CD4-positive, alpha-beta memory T cell (primary cell): ENCODE data around the gene SNAP47. TPM values are rescaled to one million over a fixed set of nuclear protein-coding genes. Genes with fewer than 3 reads are reported as not detected.

Experiments used
- CTCF ChIA-PET: fragments of 350-600 bp; sonication (Branson Sonifier 250); formaldehyde crosslinking; loops from one replicate; lab custom pipeline; 2021; ENCODE audit warnings: inconsistent platforms; ENCODE audit not compliant: partially characterized antibody; lab: Charles Lee
- POLR2A ChIA-PET: fragments of 350-600 bp; sonication (Branson Sonifier 250); formaldehyde crosslinking; loops from one replicate; lab custom pipeline; 2021; ENCODE audit not compliant: partially characterized antibody; lab: Charles Lee
- DNase-seq, 5 donors: peaks; one replicate each; pipeline versions ENCODE4 v3.0.0 to v3.0.0-alpha.2; 2020 to 2022; ENCODE audit warnings: mixed read lengths in 1 of 5
- H3K27ac ChIP-seq: one replicate; pipeline ENCODE4 v1.7.0; 2013; ENCODE audit warnings: low read depth, low read length
- H3K27me3 ChIP-seq: 2 replicates; pipeline ENCODE4 v1.7.0; 2013; ENCODE audit warnings: mild to moderate bottlenecking, low read length, moderate library complexity; ENCODE audit not compliant: insufficient read depth
- H3K36me3 ChIP-seq: 2 replicates; pipeline ENCODE4 v1.7.0; 2013; ENCODE audit warnings: mild to moderate bottlenecking, low read length, moderate library complexity; ENCODE audit not compliant: insufficient read depth
- H3K4me1 ChIP-seq: 2 replicates; pipeline ENCODE4 v1.7.0; 2013; ENCODE audit warnings: mild to moderate bottlenecking, low read length, moderate library complexity; ENCODE audit not compliant: insufficient read depth
- H3K4me3 ChIP-seq, 2 donors: one replicate each; pipeline ENCODE4 v1.7.0; 2013; ENCODE audit warnings: low read length in 2 of 2, mild to moderate bottlenecking in 1 of 2
- H3K9me3 ChIP-seq, 2 donors: one replicate each; pipeline ENCODE4 v1.7.0; 2013; ENCODE audit warnings: low read length in 2 of 2, control low read depth in 1 of 2; ENCODE audit not compliant: control insufficient read depth in 1 of 2
- H3K27ac Mint-ChIP-seq, 7 donors: one replicate each; pipeline ENCODE4 v1.8.0; 2020 to 2021; ENCODE audit warnings: mixed read lengths in 7 of 7, mild to moderate bottlenecking in 6 of 7, inconsistent platforms in 3 of 7, moderate library complexity in 3 of 7
- H3K27me3 Mint-ChIP-seq, 2 donors: one replicate each; pipeline ENCODE4 v1.8.0; 2020 to 2021; ENCODE audit warnings: mixed read lengths in 2 of 2
- H3K36me3 Mint-ChIP-seq, 2 donors: one replicate each; pipeline ENCODE4 v1.8.0; 2020 to 2021; ENCODE audit warnings: mixed read lengths in 2 of 2, inconsistent platforms in 1 of 2, mild to moderate bottlenecking in 1 of 2
- H3K4me1 Mint-ChIP-seq, 4 donors: one replicate each; pipeline ENCODE4 v1.8.0; 2020 to 2021; ENCODE audit warnings: mixed read lengths in 4 of 4, mild to moderate bottlenecking in 1 of 4
- H3K4me3 Mint-ChIP-seq, 8 donors: one replicate each; pipeline ENCODE4 v1.8.0; 2020 to 2021; ENCODE audit warnings: mixed read lengths in 8 of 8, mild to moderate bottlenecking in 7 of 8, moderate library complexity in 6 of 8, inconsistent platforms in 3 of 8
- H3K9me3 Mint-ChIP-seq, 8 donors: one replicate each; pipeline ENCODE4 v1.8.0; 2020 to 2021; ENCODE audit warnings: mixed read lengths in 8 of 8, mild to moderate bottlenecking in 5 of 8, inconsistent platforms in 3 of 8, moderate library complexity in 1 of 8
- intact Hi-C: fragments of 100-400 bp; cut with micrococcal nuclease; formaldehyde crosslinking; loops from one replicate; pipeline ENCODE4 v1.15.1; 2023
- polyA plus RNA-seq, 2 donors: library from polyadenylated mRNA; unstranded; fragments of 300-500 nt; fragmentation: Illumina TruSeq; gene quantifications; one replicate each; pipeline ENCODE4 v1.2.3, GENCODE V29; 2021
- total RNA-seq, 2 experiments: library from RNA; stranded (reverse); gene quantifications; one replicate each; pipeline ENCODE4 v1.2.3, GENCODE V29; 2021

SNAP47 gene
- total and polyA plus RNA-seq, 4 experiments from 2014 or later = 27.0 to 53.6 (median 38.5) TPM

GRCh38 chr1:227778401-227778947, 43.2 kb downstream of the SNAP47 start:
- no peaks in the 10 kb centered on the region for H3K9me3 ChIP-seq
- no peak overlapping the region for H3K27ac Mint-ChIP-seq
- peaks cover 7 to 29% of the 10 kb centered on the region in 2 donors for H3K36me3 Mint-ChIP-seq
- intact Hi-C loops = no loop called here
- no peak overlapping the region for H3K4me3 ChIP-seq
- no peaks in the 10 kb centered on the region for H3K36me3 ChIP-seq
- H3K27me3 Mint-ChIP-seq = no peaks in the 10 kb centered on the region
- no peak for DNase-seq
- peaks cover 11 to 23% (median 16%) of the 10 kb centered on the region in 4 donors for H3K4me1 Mint-ChIP-seq
- H3K4me3 Mint-ChIP-seq = no peak overlapping the region
- CTCF ChIA-PET = interaction anchor here (2.8 kb wide), 1 partner anchor 16 kb away, joined by 11 read pairs; no protein-coding TSS in a partner anchor
- POLR2A ChIA-PET = no interaction called here
- no peak overlapping the region for H3K27ac ChIP-seq
- H3K9me3 Mint-ChIP-seq = no peaks in the 10 kb centered on the region
- H3K4me1 ChIP-seq = peaks cover 14% of the 10 kb centered on the region
- H3K27me3 ChIP-seq = no peaks in the 10 kb centered on the region

- peaks cover 7 to 26% of the 10 kb centered on the region in 2 donors for H3K36me3 Mint-ChIP-seq
- Histone ChIP-seq H3K27ac (no peak overlapping the region), H3K4me1 (peaks cover 9% of the 10 kb centered on the region), H3K36me3 (no peaks in the 10 kb centered on the region), H3K9me3 (no peaks in the 10 kb centered on the region), H3K27me3 (no peaks in the 10 kb centered on the region), H3K4me3 (no peak overlapping the region)
- no peaks in the 10 kb centered on the region for H3K27me3 Mint-ChIP-seq
- POLR2A ChIA-PET = interaction anchor here (1.0 kb wide), 1 partner anchor 9 kb away, joined by 3 read pairs; no protein-coding TSS in a partner anchor
- intact Hi-C loops = no loop called here
- H3K27ac Mint-ChIP-seq = no peak overlapping the region
- CTCF ChIA-PET = interaction anchor here (2.8 kb wide), 1 partner anchor 17 kb away, joined by 11 read pairs; no protein-coding TSS in a partner anchor
- H3K4me3 Mint-ChIP-seq = no peak overlapping the region
- peaks cover 6 to 18% (median 11%) of the 10 kb centered on the region in 4 donors for H3K4me1 Mint-ChIP-seq
- no peaks in the 10 kb centered on the region for H3K9me3 Mint-ChIP-seq
- DNase-seq = no peak
Measured at GRCh38 chr1:227779021-227779441, 43.8 kb downstream of the SNAP47 start.

- Histone ChIP-seq H3K9me3 (no peaks in the 10 kb centered on the region), H3K36me3 (no peaks in the 10 kb centered on the region), H3K4me1 (peaks cover 2% of the 10 kb centered on the region), H3K27ac (no peak overlapping the region), H3K4me3 (no peak overlapping the region), H3K27me3 (no peaks in the 10 kb centered on the region)
- CTCF ChIA-PET = interaction anchor here (2.8 kb wide), 1 partner anchor 17 kb away, joined by 11 read pairs; no protein-coding TSS in a partner anchor
- no peak for DNase-seq
- Mint-ChIP-seq H3K27me3 (no peaks in the 10 kb centered on the region), H3K27ac (peak overlapping the region in 1 of 7 donors; percentile 57), H3K36me3 (peaks cover 7 to 20% of the 10 kb centered on the region in 2 donors), H3K9me3 (no peaks in the 10 kb centered on the region), H3K4me1 (peaks cover 0 to 11% (median 4%) of the 10 kb centered on the region in 4 donors), H3K4me3 (no peak overlapping the region)
- POLR2A ChIA-PET = interaction anchor here (1.0 kb wide), 1 partner anchor 8 kb away, joined by 3 read pairs; no protein-coding TSS in a partner anchor
- intact Hi-C loops = no loop called here
Measured at GRCh38 chr1:227779685-227780084, 44.5 kb downstream of the SNAP47 start.

GRCh38 chr1:227780101-227781044, 45.1 kb downstream of the SNAP47 start:
- intact Hi-C loops = no loop called here
- Mint-ChIP-seq H3K27me3 (no peaks in the 10 kb centered on the region), H3K4me1 (peaks cover 0 to 9% (median 4%) of the 10 kb centered on the region in 4 donors), H3K9me3 (no peaks in the 10 kb centered on the region), H3K36me3 (peaks cover 7 to 17% of the 10 kb centered on the region in 2 donors), H3K27ac (peak overlapping the region in 1 of 7 donors; percentile 57), H3K4me3 (no peak overlapping the region)
- ChIA-PET CTCF (interaction anchor here (2.8 kb wide), 1 partner anchor 18 kb away, joined by 11 read pairs; no protein-coding TSS in a partner anchor), POLR2A (interaction anchor here (1.0 kb wide), 1 partner anchor 7 kb away, joined by 3 read pairs; no protein-coding TSS in a partner anchor)
- no peak for DNase-seq
- H3K4me3 ChIP-seq = no peak overlapping the region
- no peaks in the 10 kb centered on the region for H3K4me1 ChIP-seq
- no peak overlapping the region for H3K27ac ChIP-seq
- no peaks in the 10 kb centered on the region for H3K36me3 ChIP-seq
- H3K27me3 ChIP-seq = no peaks in the 10 kb centered on the region
- H3K9me3 ChIP-seq = no peaks in the 10 kb centered on the region

GRCh38 chr1:227781314-227781930, 46.2 kb downstream of the SNAP47 start:
- POLR2A ChIA-PET = no interaction called here
- peaks cover 3 to 12% of the 10 kb centered on the region in 2 donors for H3K36me3 Mint-ChIP-seq

DNA sequence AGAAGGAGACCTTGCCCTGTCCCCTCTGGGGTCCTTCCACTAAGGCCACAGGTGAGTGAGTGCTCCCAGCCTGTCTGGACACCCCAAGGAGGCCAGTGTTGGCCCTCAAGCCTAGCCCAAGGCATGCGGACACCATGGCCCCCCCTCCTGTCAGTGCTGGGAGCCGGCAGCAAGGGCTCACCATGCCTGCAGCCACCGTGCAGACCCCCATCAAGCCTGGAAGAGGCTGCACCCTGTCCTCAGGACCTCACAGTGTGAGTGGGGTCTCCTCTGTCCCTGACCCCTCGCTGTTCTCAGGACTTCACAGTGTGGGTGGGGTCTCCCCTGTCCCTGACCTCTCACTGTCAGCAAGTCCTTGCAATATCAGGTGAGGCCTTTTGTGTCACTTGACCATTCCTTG, 47.0 kb downstream of the SNAP47 start:
- Mint-ChIP-seq H3K4me1 (peaks cover 8 to 18% (median 13%) of the 10 kb centered on the region in 4 donors), H3K9me3 (no peaks in the 10 kb centered on the region), H3K27me3 (no peaks in the 10 kb centered on the region), H3K4me3 (no peak overlapping the region), H3K27ac (peak overlapping the region in 1 of 7 donors; percentile 52), H3K36me3 (peaks cover 3 to 10% of the 10 kb centered on the region in 2 donors)
- ChIA-PET CTCF (no interaction called here), POLR2A (no interaction called here)
- no peak for DNase-seq
- no peak overlapping the region for H3K27ac ChIP-seq
- no peak overlapping the region for H3K4me3 ChIP-seq
- H3K9me3 ChIP-seq = no peaks in the 10 kb centered on the region
- H3K36me3 ChIP-seq = no peaks in the 10 kb centered on the region
- no peaks in the 10 kb centered on the region for H3K27me3 ChIP-seq
- intact Hi-C loops = no loop called here
- peaks cover 12% of the 10 kb centered on the region for H3K4me1 ChIP-seq

More at GRCh38 chr1:227781314-227781930, 46.2 kb downstream of the SNAP47 start:
- peaks cover 5 to 11% (median 8%) of the 10 kb centered on the region in 4 donors for H3K4me1 Mint-ChIP-seq
- H3K27me3 Mint-ChIP-seq = no peaks in the 10 kb centered on the region
- H3K27ac ChIP-seq = no peak overlapping the region
- no peak overlapping the region for H3K27ac Mint-ChIP-seq
- no peaks in the 10 kb centered on the region for H3K9me3 Mint-ChIP-seq
- H3K36me3 ChIP-seq = no peaks in the 10 kb centered on the region
- H3K9me3 ChIP-seq = no peaks in the 10 kb centered on the region
- no peak for DNase-seq
- no peak overlapping the region for H3K4me3 Mint-ChIP-seq
- intact Hi-C loops = no loop called here
- no peak overlapping the region for H3K4me3 ChIP-seq
- H3K27me3 ChIP-seq = no peaks in the 10 kb centered on the region
- CTCF ChIA-PET = no interaction called here
- H3K4me1 ChIP-seq = peaks cover 4% of the 10 kb centered on the region
